WTC11 (cell line): Measurements from ENCODE around the gene GRN.

Source experiments
- ARID4B ChIP-seq: sonication (generic); formaldehyde crosslinking; IDR thresholded peaks from 2 replicates; pipeline ENCODE4 v1.8.0; 2023; ENCODE audit warnings: missing genetic modification reagents, mild to moderate bottlenecking, borderline replicate concordance
- CREM ChIP-seq: sonication (generic); formaldehyde crosslinking; IDR thresholded peaks from 2 replicates; pipeline ENCODE4 v1.8.1; 2022; ENCODE audit warnings: mild to moderate bottlenecking, missing genetic modification reagents, moderate library complexity
- E2F1 ChIP-seq: sonication (generic); formaldehyde crosslinking; IDR thresholded peaks from 2 replicates; pipeline ENCODE4 v1.8.0; 2022; ENCODE audit warnings: mild to moderate bottlenecking, missing genetic modification reagents
- JUN ChIP-seq: sonication (generic); formaldehyde crosslinking; IDR thresholded peaks from 2 replicates; pipeline ENCODE4 v1.8.0; 2023; ENCODE audit warnings: mild to moderate bottlenecking, missing genetic modification reagents
- KAT7 ChIP-seq: sonication (generic); formaldehyde crosslinking; IDR thresholded peaks from 2 replicates; pipeline ENCODE4 v1.8.1; 2023; ENCODE audit warnings: missing genetic modification reagents, mild to moderate bottlenecking, borderline replicate concordance
- NFYB ChIP-seq: sonication (generic); formaldehyde crosslinking; conservative IDR thresholded peaks from 2 replicates; pipeline ENCODE4 v1.8.0; 2022; ENCODE audit warnings: low read depth, missing genetic modification reagents
- SP1 ChIP-seq: sonication (generic); formaldehyde crosslinking; conservative IDR thresholded peaks from 2 replicates; pipeline ENCODE4 v1.8.1; 2022; ENCODE audit warnings: missing genetic modification reagents
- TCF7 ChIP-seq: sonication (generic); formaldehyde crosslinking; IDR thresholded peaks from 2 replicates; pipeline ENCODE4 v1.8.0; 2022; ENCODE audit warnings: mild to moderate bottlenecking, low read depth, missing genetic modification reagents, moderate library complexity
- TF ChIP-seq, protein P1 (sequence below): fragments of 200-600 bp; IDR thresholded peaks from 2 replicates; pipeline ENCODE4 v1.8.0; 2022; ENCODE audit warnings: antibody characterized with exemption
- TF ChIP-seq, protein P2 (sequence below): sonication (generic); formaldehyde crosslinking; IDR thresholded peaks from 2 replicates; pipeline ENCODE4 v1.8.1; 2022; ENCODE audit warnings: low read depth, missing genetic modification reagents, borderline replicate concordance
- TF ChIP-seq, protein P3 (sequence below): sonication (generic); formaldehyde crosslinking; IDR thresholded peaks from 2 replicates; pipeline ENCODE4 v1.8.1; 2022; ENCODE audit warnings: mild to moderate bottlenecking, missing genetic modification reagents, moderate library complexity, borderline replicate concordance

- TF ChIP-seq KAT7 (no peak), ARID4B (CRISPR knock-in tag) (no peak), JUN (no peak), NFYB (no peak), SP1 (no peak), CREM (CRISPR knock-in tag) (no peak), E2F1 (CRISPR knock-in tag) (no peak), TCF7 (CRISPR knock-in tag) (no peak)
- TF ChIP-seq, protein P1, sequence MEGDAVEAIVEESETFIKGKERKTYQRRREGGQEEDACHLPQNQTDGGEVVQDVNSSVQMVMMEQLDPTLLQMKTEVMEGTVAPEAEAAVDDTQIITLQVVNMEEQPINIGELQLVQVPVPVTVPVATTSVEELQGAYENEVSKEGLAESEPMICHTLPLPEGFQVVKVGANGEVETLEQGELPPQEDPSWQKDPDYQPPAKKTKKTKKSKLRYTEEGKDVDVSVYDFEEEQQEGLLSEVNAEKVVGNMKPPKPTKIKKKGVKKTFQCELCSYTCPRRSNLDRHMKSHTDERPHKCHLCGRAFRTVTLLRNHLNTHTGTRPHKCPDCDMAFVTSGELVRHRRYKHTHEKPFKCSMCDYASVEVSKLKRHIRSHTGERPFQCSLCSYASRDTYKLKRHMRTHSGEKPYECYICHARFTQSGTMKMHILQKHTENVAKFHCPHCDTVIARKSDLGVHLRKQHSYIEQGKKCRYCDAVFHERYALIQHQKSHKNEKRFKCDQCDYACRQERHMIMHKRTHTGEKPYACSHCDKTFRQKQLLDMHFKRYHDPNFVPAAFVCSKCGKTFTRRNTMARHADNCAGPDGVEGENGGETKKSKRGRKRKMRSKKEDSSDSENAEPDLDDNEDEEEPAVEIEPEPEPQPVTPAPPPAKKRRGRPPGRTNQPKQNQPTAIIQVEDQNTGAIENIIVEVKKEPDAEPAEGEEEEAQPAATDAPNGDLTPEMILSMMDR = no peak
- TF ChIP-seq, protein P2, sequence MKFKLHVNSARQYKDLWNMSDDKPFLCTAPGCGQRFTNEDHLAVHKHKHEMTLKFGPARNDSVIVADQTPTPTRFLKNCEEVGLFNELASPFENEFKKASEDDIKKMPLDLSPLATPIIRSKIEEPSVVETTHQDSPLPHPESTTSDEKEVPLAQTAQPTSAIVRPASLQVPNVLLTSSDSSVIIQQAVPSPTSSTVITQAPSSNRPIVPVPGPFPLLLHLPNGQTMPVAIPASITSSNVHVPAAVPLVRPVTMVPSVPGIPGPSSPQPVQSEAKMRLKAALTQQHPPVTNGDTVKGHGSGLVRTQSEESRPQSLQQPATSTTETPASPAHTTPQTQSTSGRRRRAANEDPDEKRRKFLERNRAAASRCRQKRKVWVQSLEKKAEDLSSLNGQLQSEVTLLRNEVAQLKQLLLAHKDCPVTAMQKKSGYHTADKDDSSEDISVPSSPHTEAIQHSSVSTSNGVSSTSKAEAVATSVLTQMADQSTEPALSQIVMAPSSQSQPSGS = no peak
- TF ChIP-seq, protein P3, sequence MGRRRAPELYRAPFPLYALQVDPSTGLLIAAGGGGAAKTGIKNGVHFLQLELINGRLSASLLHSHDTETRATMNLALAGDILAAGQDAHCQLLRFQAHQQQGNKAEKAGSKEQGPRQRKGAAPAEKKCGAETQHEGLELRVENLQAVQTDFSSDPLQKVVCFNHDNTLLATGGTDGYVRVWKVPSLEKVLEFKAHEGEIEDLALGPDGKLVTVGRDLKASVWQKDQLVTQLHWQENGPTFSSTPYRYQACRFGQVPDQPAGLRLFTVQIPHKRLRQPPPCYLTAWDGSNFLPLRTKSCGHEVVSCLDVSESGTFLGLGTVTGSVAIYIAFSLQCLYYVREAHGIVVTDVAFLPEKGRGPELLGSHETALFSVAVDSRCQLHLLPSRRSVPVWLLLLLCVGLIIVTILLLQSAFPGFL (CRISPR knock-in tag) = no peak
Measured at GRCh38 chr17:44321246-44322120, 23.6 kb upstream of the GRN start.
